Left cardiac atrium (tissue), 4 donors: ENCODE data around the gene ATP6V0A1. TPM values are rescaled to one million over a fixed set of nuclear protein-coding genes. Genes with fewer than 3 reads are reported as not detected.
"Not testable (repeated sequence)": the region's sequence is repeated elsewhere in the genome, so short reads cannot be mapped to it uniquely, and the experiment has no call there.

Experiments used
- ATAC-seq, 2 donors: fragments of 200-7000 bp; cut with Tn5 transposase; one replicate each; pipeline ENCODE4 v1.9.1; 2020; ENCODE audit warnings: mild to moderate bottlenecking in 2 of 2, moderate library complexity in 2 of 2
- DNase-seq: peaks from one replicate; pipeline ENCODE4 v3.0.0-alpha.2; 2020
- intact Hi-C, 2 donors: fragments of 100-400 bp; cut with DNase I; formaldehyde crosslinking; loops; one replicate each; pipeline versions ENCODE4 v1.14.1 to v1.15.1; 2022 to 2023
- long read RNA-seq: library from polyadenylated mRNA; unstranded; transcript quantifications from one replicate; pipeline ENCODE4 v2.0.0, GENCODE V29; 2021
- total RNA-seq, 2 donors: library from RNA; stranded (reverse); fragmentation: NEBNext Ultra II Directional; extraction: Animal tissue kit (Norgen Biotek cat#: 25700); gene quantifications; one replicate each; pipeline ENCODE4 v1.2.1, GENCODE V29; 2021
- donor health status: DM: no; HTN: yes; CAD: no.
- donor health status: DM: no; HTN: yes; CAD: no; lungs with severe emphysema.
- donor health status: DM: yes; HTN: yes; CAD: no.
- donor health status: Dilated cardiomyopathy.

Gene ATP6V0A1
- 10 to 100 TPM; 40.3 to 55.4 TPM for total RNA-seq
- long read RNA-seq, full-length matches to known transcripts = 12 of 16 reads
- long read RNA-seq, partial matches to known transcripts = 2 of 16 reads
- long read RNA-seq, other reads (novel, unspliced or antisense) = 2 of 16 reads

- peak; percentile 93 for DNase-seq
- intact Hi-C loops = loop anchor here in 1 of 2 donors (10.0 kb wide), 1 partner anchor 56 kb away; no protein-coding TSS in a partner anchor
- ATAC-seq = peak; percentile 98
Measured at GRCh38 chr17:42458497-42459255, at the start of gene ATP6V0A1. Gene ATP6V0A1, plus strand, starts transcription at chr17:42458878. Its CDS starts 2,017 bp downstream, at chr17:42460895.

- DNase-seq (peak; percentile 81), ATAC-seq (peak; percentile 60 to 70)
- intact Hi-C loops = loop anchor here in 1 of 2 donors (5.0 kb wide), 1 partner anchor 108 kb away; no protein-coding TSS in a partner anchor
Measured at GRCh38 chr17:42409523-42410318, 49.0 kb upstream of the ATP6V0A1 start.

GRCh38 chr17:42410319-42410685 is 48.4 kb upstream of the ATP6V0A1 start:
- no peak for ATAC-seq
- no peak for DNase-seq
- intact Hi-C loops = no loop called here

GRCh38 chr17:42411361-42411760 is 47.3 kb upstream of the ATP6V0A1 start:
- DNase-seq = no peak
- intact Hi-C loops = no loop called here
- ATAC-seq = no peak

GRCh38 chr17:42411905-42412679 is 46.6 kb upstream of the ATP6V0A1 start:
- intact Hi-C loops = no loop called here
- DNase-seq (no peak), ATAC-seq (no peak)

GRCh38 chr17:42413464-42414040 is 45.1 kb upstream of the ATP6V0A1 start:
- DNase-seq (no peak), ATAC-seq (no peak)
- intact Hi-C loops = no loop called here

GRCh38 chr17:42414704-42415409 is 43.8 kb upstream of the ATP6V0A1 start:
- DNase-seq (no peak), ATAC-seq (no peak)
- intact Hi-C loops = no loop called here

GRCh38 chr17:42417981-42418380 is 40.7 kb upstream of the ATP6V0A1 start:
- DNase-seq, intact Hi-C loops, ATAC-seq: not testable (repeated sequence)

- intact Hi-C loops = loop anchor here (5.0 to 10.0 kb wide), 2 partner anchors 96 to 104 kb away; no protein-coding TSS in a partner anchor
- no peak for ATAC-seq
- DNase-seq = no peak
Measured at GRCh38 chr17:42421136-42421506, 37.6 kb upstream of the ATP6V0A1 start.

GRCh38 chr17:42421507-42422338 is 37.0 kb upstream of the ATP6V0A1 start:
- ATAC-seq = peak; percentile 43 to 67
- DNase-seq = peak; percentile 65
- intact Hi-C loops = loop anchor here (5.0 to 10.0 kb wide), 2 partner anchors 96 to 103 kb away; no protein-coding TSS in a partner anchor

- ATAC-seq (peak; percentile 45 to 50), DNase-seq (peak; percentile 50)
- intact Hi-C loops = loop anchor here (5.0 to 10.0 kb wide), 2 partner anchors 95 to 102 kb away; no protein-coding TSS in a partner anchor
Measured at GRCh38 chr17:42422412-42422957, 36.2 kb upstream of the ATP6V0A1 start.

GRCh38 chr17:42422958-42423712 is 35.5 kb upstream of the ATP6V0A1 start, which contains the start of gene CAVIN1:
Gene CAVIN1, minus strand, starts transcription at chr17:42423256. Its CDS starts 159 bp downstream, at chr17:42423097.
- intact Hi-C loops = loop anchor here (5.0 to 10.0 kb wide), 2 partner anchors 94 to 102 kb away; no protein-coding TSS in a partner anchor
- peak; percentile 99 for DNase-seq

GRCh38 chr17:42423766-42424165 is 34.9 kb upstream of the ATP6V0A1 start:
- intact Hi-C loops = loop anchor here (5.0 to 10.0 kb wide), 2 partner anchors 94 to 101 kb away; no protein-coding TSS in a partner anchor
- DNase-seq (no peak), ATAC-seq (no peak)

More at GRCh38 chr17:42422958-42423712, 35.5 kb upstream of the ATP6V0A1 start, which contains the start of gene CAVIN1:
- peak; percentile 91 to 93 for ATAC-seq

GRCh38 chr17:42424991-42425610 is 33.6 kb upstream of the ATP6V0A1 start:
- intact Hi-C loops = loop anchor here (5.0 to 10.0 kb wide), 2 partner anchors 92 to 100 kb away; no protein-coding TSS in a partner anchor

More at GRCh38 chr17:42424991-42425610, 33.6 kb upstream of the ATP6V0A1 start:
- ATAC-seq (no peak), DNase-seq (no peak)
